Neural progenitor cell (in vitro differentiated cells): Measurements from ENCODE around the gene PTGR3.

ENCODE experiments used
- CTCF ChIP-seq: fragments of 200-600 bp; sonication (generic); IDR thresholded peaks from 2 replicates; pipeline ENCODE4 v1.5.1; 2017; ENCODE audit warnings: antibody characterized with exemption, mild to moderate bottlenecking
- EZH2 ChIP-seq: fragments of 200-600 bp; sonication (generic); IDR thresholded peaks from 2 replicates; pipeline ENCODE4 v1.6.1; 2017; ENCODE audit warnings: antibody characterized with exemption, mild to moderate bottlenecking, moderate library complexity
- EZH2phosphoT487 ChIP-seq: fragments of 200-600 bp; sonication (generic); IDR thresholded peaks from 2 replicates; pipeline ENCODE4 v1.6.1; 2017; ENCODE audit warnings: antibody characterized with exemption

- TF ChIP-seq CTCF (no peak), EZH2 (no peak), EZH2phosphoT487 (no peak)
Observed at GRCh38 chr18:75200605-75201280, 8.2 kb downstream of the PTGR3 start.
